ENCODE data around the gene RHO. TPM values are rescaled to one million over a fixed set of nuclear protein-coding genes. Genes with fewer than 3 reads are reported as not detected.

RHO gene
- polyA plus RNA-seq, 1 donor (not counting 4 experiments of a cell fraction or from before 2014, with no cell fraction given) = not detected

- Histone ChIP-seq H3K9me3 (ENCODE audit: control insufficient read depth, low read depth, low read length) (no peaks in the 10 kb centered on the region), H3K36me3 (ENCODE audit: control insufficient read depth in 2 of 2, extremely low read depth in 1 of 2, insufficient read depth in 2 of 2, low read length in 2 of 2) (no peaks in the 10 kb centered on the region), H3K4me2 (ENCODE audit: control insufficient read depth, extremely low read depth, insufficient read depth, low read depth, low read length) (no peak overlapping the region), H3K27me3 (ENCODE audit: control insufficient read depth, extremely low read depth, insufficient read depth, low read length) (peaks cover 6% of the 10 kb centered on the region), H2AFZ (ENCODE audit: control insufficient read depth, low read length) (no peak overlapping the region), H3K4me3 (ENCODE audit: control insufficient read depth in 2 of 3, extremely low read depth in 1 of 3, insufficient read depth in 2 of 3, low read depth in 1 of 3, low read length in 3 of 3) (no peak overlapping the region), H3K27ac (ENCODE audit: control insufficient read depth, insufficient read depth, low read length) (no peak overlapping the region), H3K9me1 (ENCODE audit: control insufficient read depth, extremely low read depth, insufficient read depth, low read length) (no peaks in the 10 kb centered on the region), H3K4me1 (ENCODE audit: control insufficient read depth, extremely low read depth, insufficient read depth, low read length) (no peaks in the 10 kb centered on the region), H3K79me2 (ENCODE audit: control insufficient read depth, insufficient read depth, low read length) (no peaks in the 10 kb centered on the region), H4K20me1 (ENCODE audit: control insufficient read depth, extremely low read depth, insufficient read depth, low read length) (no peaks in the 10 kb centered on the region), H3K9ac (ENCODE audit: control insufficient read depth, extremely low read depth, insufficient read depth, low read length) (no peak overlapping the region)
- TF ChIP-seq, protein P1, sequence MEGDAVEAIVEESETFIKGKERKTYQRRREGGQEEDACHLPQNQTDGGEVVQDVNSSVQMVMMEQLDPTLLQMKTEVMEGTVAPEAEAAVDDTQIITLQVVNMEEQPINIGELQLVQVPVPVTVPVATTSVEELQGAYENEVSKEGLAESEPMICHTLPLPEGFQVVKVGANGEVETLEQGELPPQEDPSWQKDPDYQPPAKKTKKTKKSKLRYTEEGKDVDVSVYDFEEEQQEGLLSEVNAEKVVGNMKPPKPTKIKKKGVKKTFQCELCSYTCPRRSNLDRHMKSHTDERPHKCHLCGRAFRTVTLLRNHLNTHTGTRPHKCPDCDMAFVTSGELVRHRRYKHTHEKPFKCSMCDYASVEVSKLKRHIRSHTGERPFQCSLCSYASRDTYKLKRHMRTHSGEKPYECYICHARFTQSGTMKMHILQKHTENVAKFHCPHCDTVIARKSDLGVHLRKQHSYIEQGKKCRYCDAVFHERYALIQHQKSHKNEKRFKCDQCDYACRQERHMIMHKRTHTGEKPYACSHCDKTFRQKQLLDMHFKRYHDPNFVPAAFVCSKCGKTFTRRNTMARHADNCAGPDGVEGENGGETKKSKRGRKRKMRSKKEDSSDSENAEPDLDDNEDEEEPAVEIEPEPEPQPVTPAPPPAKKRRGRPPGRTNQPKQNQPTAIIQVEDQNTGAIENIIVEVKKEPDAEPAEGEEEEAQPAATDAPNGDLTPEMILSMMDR (optimal IDR thresholded peaks at IDR 0.05 in 1 of 3, IDR thresholded peaks at IDR 0.05 in 1 of 3, conservative IDR thresholded peaks at IDR 0.05 in 1 of 3; ENCODE audit: extremely low read depth in 1 of 3, insufficient read depth in 2 of 3, low read length in 3 of 3) = no peak
- no peak for TF ChIP-seq EZH2 (IDR thresholded peaks at IDR 0.05; ENCODE audit: low read length)
- DNase-seq (ENCODE audit: low read depth, low spot score) (no peak), FAIRE-seq (no peak)
- dilution Hi-C loops (cut with MboI; ENCODE audit: extremely low pct_ligation_motif_present, low sequenced_read_pairs) = no loop called here
Measured at GRCh38 chr3:129572603-129573002, 44.2 kb downstream of the RHO start.

- dilution Hi-C loops (cut with MboI; ENCODE audit: extremely low pct_ligation_motif_present, low sequenced_read_pairs) = no loop called here
Measured at GRCh38 chr3:129573493-129573892, 45.1 kb downstream of the RHO start.

More at GRCh38 chr3:129573493-129573892, 45.1 kb downstream of the RHO start:
- H3K4me3 ChIP-seq (ENCODE audit: control insufficient read depth in 2 of 3, extremely low read depth in 1 of 3, insufficient read depth in 2 of 3, low read depth in 1 of 3, low read length in 3 of 3) = no peak overlapping the region
- peaks cover 6% of the 10 kb centered on the region for H3K27me3 ChIP-seq (ENCODE audit: control insufficient read depth, extremely low read depth, insufficient read depth, low read length)
- no peaks in the 10 kb centered on the region for H3K79me2 ChIP-seq (ENCODE audit: control insufficient read depth, insufficient read depth, low read length)
- no peaks in the 10 kb centered on the region for H4K20me1 ChIP-seq (ENCODE audit: control insufficient read depth, extremely low read depth, insufficient read depth, low read length)
- H3K9me1 ChIP-seq (ENCODE audit: control insufficient read depth, extremely low read depth, insufficient read depth, low read length) = no peaks in the 10 kb centered on the region
- DNase-seq (ENCODE audit: low read depth, low spot score) (no peak), FAIRE-seq (no peak)
- no peak overlapping the region for H3K27ac ChIP-seq (ENCODE audit: control insufficient read depth, insufficient read depth, low read length)
- H2AFZ ChIP-seq (ENCODE audit: control insufficient read depth, low read length) = no peak overlapping the region
- no peaks in the 10 kb centered on the region for H3K36me3 ChIP-seq (ENCODE audit: control insufficient read depth in 2 of 2, extremely low read depth in 1 of 2, insufficient read depth in 2 of 2, low read length in 2 of 2)
- no peaks in the 10 kb centered on the region for H3K9me3 ChIP-seq (ENCODE audit: control insufficient read depth, low read depth, low read length)
- H3K4me1 ChIP-seq (ENCODE audit: control insufficient read depth, extremely low read depth, insufficient read depth, low read length) = no peaks in the 10 kb centered on the region
- TF ChIP-seq, protein P1 (optimal IDR thresholded peaks at IDR 0.05 in 1 of 3, IDR thresholded peaks at IDR 0.05 in 1 of 3, conservative IDR thresholded peaks at IDR 0.05 in 1 of 3; ENCODE audit: extremely low read depth in 1 of 3, insufficient read depth in 2 of 3, low read length in 3 of 3) = no peak
- TF ChIP-seq EZH2 (IDR thresholded peaks at IDR 0.05; ENCODE audit: low read length) = no peak
- no peak overlapping the region for H3K9ac ChIP-seq (ENCODE audit: control insufficient read depth, extremely low read depth, insufficient read depth, low read length)
- no peak overlapping the region for H3K4me2 ChIP-seq (ENCODE audit: control insufficient read depth, extremely low read depth, insufficient read depth, low read depth, low read length)
